ENCODE data around the gene OGDHL.

DNA sequence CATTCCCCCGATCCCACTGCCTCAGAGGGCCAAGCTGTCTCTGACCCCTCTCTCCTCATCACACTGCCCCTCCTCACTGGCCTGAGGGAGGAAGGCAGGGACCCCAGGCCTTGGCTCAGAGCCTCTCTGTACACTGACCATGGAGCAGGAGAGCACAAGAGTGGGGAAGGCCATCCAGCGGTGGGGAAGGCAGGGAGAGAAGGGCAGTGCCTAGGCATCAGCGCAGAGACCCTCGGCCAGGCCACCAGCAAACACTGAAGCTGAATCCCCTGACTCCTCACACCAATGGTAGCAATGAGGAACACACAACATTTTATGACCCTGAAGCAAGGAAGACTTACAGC lies 14.8 kb downstream of the OGDHL start:
- TF ChIP-seq POLR2A (IDR thresholded peaks at IDR 0.05) (no peak), EP300 (IDR thresholded peaks at IDR 0.05) (no peak)
- TF ChIP-seq, protein P1, sequence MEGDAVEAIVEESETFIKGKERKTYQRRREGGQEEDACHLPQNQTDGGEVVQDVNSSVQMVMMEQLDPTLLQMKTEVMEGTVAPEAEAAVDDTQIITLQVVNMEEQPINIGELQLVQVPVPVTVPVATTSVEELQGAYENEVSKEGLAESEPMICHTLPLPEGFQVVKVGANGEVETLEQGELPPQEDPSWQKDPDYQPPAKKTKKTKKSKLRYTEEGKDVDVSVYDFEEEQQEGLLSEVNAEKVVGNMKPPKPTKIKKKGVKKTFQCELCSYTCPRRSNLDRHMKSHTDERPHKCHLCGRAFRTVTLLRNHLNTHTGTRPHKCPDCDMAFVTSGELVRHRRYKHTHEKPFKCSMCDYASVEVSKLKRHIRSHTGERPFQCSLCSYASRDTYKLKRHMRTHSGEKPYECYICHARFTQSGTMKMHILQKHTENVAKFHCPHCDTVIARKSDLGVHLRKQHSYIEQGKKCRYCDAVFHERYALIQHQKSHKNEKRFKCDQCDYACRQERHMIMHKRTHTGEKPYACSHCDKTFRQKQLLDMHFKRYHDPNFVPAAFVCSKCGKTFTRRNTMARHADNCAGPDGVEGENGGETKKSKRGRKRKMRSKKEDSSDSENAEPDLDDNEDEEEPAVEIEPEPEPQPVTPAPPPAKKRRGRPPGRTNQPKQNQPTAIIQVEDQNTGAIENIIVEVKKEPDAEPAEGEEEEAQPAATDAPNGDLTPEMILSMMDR (IDR thresholded peaks at IDR 0.05), result no peak

Data from sigmoid colon (tissue), 4 donors.